ACHN (cell line): ENCODE results near the gene GRPEL2.

Source experiments
- DNase-seq: peaks from one replicate; pipeline ENCODE4 v3.0.0-alpha.2; 2015
- in situ Hi-C: cut with HindIII; loops from 2 replicates; pipeline ENCODE4 v1.10.0; 2017; ENCODE audit warnings: low sequenced_read_pairs, low pct_ligation_motif_present, low pct_unique_long_range_greater_than_20kb

The GRPEL2 gene

DNA sequence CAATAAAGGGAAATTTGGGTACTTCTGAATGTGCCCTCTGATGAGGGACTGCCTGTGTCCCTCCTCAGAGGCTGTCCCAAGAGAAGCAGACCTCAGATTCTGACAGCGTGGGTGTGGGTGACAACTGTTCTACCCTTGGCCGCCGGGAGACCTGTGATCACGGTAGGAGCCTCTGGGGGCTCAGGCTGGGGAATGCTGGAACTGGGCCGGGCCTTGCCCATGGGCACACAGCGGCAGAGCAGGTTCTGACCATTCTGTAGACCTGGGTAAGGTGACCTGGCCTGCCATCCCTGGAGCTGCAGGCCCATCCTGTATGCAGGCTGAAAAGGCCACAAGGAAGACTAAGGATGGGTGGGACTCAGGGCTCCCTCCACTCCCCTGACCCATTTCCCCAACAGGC lies 29.5 kb upstream of the GRPEL2 start:
- in situ Hi-C loops: no loop called here

GRCh38 chr5:149317281-149318048 lies 27.8 kb upstream of the GRPEL2 start:
- peak; percentile 41 for DNase-seq
- in situ Hi-C loops: no loop called here

More for the DNA sequence above, 29.5 kb upstream of the GRPEL2 start:
- DNase-seq: no peak

GRCh38 chr5:149319174-149319573 lies 26.1 kb upstream of the GRPEL2 start:
- DNase-seq: no peak
- in situ Hi-C loops: no loop called here

DNA sequence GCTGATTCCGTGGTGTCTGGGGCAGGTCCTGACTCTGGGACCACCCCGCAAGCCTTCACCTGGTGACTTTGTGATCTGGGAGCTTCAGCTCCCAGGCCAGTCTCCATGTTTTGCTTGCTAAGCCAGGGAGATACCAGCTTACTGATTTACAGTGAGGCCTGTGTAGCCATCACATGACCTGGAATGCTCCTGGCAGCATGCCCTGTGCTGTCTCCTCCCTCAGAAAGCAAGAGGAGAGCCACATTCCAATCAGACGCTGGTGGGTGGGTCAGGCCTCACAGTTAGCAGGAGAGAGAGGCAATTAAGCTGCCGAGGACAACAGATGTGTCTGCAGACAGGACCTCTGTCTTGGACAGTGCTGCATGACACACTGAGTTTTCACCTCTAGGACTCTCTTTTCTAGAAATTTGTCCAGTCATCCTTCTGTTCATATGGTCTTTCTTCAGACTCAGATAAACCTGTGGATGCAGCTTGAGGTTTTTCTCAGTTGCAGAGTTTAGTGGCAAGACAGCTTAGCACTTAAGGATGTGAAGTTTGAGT lies 24.4 kb upstream of the GRPEL2 start:
- peak; percentile 93 for DNase-seq
- in situ Hi-C loops: no loop called here

DNA sequence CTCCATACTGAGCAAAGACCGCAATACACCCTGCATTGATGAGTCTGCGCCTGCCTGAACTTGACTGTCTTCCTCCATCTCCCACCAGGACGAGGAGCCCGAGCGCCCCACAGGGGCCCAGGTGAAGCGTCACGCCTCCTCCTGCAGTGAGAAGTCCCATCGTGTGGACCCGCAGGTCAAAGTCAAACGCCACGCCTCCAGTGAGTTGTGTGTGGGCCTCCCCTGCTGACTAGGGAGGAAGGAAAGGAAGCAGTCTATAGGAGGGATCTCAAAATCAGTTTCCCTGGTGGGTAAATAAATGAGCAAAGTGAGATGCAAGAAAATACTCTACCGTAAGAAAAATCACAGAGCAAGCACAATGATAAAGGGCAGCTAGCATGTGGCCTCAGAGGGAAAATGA lies 22.8 kb upstream of the GRPEL2 start:
- DNase-seq: no peak
- in situ Hi-C loops: no loop called here

DNA sequence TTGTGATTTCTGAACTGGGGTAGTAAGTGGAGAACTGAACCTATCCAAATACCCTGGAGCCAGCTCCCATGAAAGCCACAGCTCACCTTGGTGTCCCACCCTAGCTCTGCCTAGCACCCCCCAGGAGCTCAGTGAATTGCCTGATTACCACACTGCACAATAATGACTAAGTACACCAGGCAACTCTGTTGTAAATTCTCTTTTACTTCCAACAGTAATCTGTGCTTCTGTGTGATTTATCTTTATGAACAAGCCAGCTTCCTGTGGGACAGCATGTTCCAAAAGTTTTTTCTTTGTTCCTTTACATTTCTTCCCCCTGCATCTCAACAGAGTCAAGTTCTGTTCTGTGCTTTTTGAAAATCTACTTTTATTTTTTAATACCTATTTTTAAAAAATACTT lies 22.1 kb upstream of the GRPEL2 start:
- in situ Hi-C loops: no loop called here
- DNase-seq: no peak

GRCh38 chr5:149323621-149324205 lies 21.6 kb upstream of the GRPEL2 start:
- no peak for DNase-seq
- in situ Hi-C loops: no loop called here

DNA sequence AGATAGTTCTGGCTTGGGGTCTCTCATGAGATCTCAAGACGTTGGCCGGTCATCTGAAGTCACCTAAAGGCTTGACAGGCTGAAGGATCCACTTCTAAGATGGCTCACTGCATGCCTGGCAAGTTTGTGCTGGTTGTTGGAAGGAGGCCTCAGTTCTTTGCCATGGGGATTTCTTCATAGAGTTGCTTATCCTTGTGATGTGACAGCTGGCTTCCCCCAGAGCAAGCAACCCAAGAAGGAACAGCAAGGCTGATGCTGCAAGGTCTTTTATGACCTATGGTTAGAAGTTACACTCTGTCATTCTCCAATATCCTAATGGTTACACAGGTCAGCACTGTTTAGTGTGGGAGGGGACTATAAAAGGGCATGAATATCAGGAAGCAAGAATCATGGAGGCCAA lies 20.7 kb upstream of the GRPEL2 start:
- no peak for DNase-seq
- in situ Hi-C loops: no loop called here

DNA sequence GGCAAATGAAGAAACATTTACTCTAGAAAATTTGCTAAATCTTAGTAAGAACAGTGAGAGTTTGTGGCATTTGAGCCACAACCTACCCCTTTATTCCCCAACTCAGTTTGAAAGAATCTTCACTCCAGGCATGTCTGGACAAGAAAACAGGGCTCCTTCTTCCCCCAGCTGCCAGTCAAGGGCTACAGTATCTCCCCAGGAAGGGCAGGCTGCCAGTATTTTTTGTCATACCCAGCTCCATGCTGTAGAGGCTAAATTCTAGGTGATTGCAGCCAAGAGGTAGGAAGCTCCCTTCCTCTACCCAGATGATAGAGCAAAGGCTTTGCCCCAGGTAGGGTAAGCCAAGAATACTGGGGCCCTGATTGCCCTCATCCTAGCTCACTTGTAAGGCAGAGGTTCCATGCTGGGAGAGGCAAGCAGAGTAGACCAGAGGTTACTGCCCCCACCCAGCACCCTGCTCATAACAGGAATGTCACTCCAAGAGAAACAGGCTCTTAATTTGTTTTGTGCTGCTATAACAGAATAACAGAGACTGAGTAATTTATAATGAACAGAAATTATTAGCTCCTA lies 20.0 kb upstream of the GRPEL2 start:
- no peak for DNase-seq
- in situ Hi-C loops: no loop called here

DNA sequence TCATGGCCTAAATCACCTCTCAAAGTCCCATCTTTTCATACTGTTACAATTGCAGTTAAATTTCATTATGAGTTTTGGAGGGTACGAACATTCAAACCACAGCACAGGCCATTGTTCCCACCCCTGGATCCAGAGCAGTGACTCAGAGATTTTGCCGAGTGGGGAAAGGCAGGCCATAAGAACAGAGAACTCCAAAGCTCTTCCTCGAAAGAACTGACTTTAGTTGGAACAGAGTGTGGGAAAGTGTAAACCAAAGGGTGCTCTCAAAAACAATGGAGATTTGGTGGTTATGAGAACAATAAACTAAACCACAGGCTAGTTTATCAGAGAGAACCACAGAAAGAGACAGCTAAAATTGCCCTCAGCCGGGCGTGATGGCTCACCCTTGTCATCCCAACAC lies 19.4 kb upstream of the GRPEL2 start:
- DNase-seq: no peak
- in situ Hi-C loops: no loop called here

GRCh38 chr5:149326611-149327010 lies 18.7 kb upstream of the GRPEL2 start:
- in situ Hi-C loops: no loop called here
- DNase-seq: no peak

DNA sequence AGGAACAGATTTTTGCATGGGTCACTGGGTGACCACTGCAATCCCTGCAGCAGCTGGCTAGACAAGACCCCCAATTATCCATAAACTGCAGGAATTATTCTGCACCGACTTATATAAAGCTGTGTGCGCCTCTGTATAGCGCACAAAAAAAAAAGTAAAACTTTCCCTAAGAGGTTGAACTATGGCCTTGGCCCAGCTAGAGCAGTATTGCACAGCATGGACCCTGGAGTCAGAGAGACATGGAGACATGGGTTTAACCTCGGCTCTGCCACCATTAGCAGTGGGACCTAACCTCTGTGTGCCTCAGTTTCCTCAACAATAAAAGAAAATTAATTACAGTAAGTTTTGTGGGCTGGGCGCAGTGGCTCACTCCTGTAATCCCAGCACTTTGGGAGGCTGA lies 17.1 kb upstream of the GRPEL2 start:
- DNase-seq: no peak
- in situ Hi-C loops: no loop called here

- in situ Hi-C loops: no loop called here
- DNase-seq: no peak
Measured at GRCh38 chr5:149333711-149334443, 11.4 kb upstream of the GRPEL2 start.

GRCh38 chr5:149337736-149338135 lies 7.6 kb upstream of the GRPEL2 start:
- in situ Hi-C loops: no loop called here
- no peak for DNase-seq

DNA sequence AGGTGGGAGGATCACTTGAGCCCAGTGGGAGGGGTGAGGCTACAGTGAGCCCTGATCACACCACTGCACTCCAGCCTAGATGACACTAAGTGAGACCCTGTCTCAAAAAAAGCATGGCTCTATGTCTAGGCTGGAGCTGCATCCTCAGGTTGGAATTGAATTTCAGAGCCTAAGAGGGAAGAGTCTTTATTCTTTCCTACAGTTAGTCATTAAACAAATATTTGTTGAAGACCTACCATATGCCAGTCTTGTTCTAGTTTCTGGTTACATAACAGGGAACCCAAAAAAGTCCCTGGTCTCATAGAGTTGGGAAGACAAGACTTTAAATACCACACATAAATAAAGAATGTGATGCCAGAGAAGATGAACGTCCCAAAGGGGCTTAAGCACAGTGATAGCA lies 6.9 kb upstream of the GRPEL2 start:
- in situ Hi-C loops: no loop called here
- no peak for DNase-seq

GRCh38 chr5:149340920-149341319 lies 4.4 kb upstream of the GRPEL2 start:
- in situ Hi-C loops: no loop called here

GRCh38 chr5:149341876-149342275 lies 3.4 kb upstream of the GRPEL2 start:
- in situ Hi-C loops: no loop called here
- DNase-seq: peak; percentile 19

More at GRCh38 chr5:149340920-149341319, 4.4 kb upstream of the GRPEL2 start:
- DNase-seq: no peak

DNA sequence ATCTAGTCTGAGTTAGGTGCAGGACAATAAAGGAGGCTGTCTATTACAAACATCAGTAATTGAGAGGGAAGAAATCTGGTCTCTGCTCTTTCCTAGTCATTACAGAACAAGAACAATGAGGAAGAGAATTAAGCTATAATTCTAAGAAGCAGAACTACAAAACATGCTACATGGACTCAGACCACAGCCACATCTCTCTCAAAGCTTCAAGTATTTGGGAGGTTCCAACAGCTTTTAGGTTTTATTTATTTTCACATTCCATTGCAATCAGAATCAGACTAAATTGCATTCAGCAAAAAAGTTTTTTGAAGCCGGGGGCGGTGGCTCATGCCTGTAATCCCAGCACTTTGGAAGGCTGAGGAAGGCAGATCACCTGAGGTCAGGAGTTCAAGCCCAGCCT lies 1.1 kb upstream of the GRPEL2 start:
- in situ Hi-C loops: no loop called here
- no peak for DNase-seq

DNA sequence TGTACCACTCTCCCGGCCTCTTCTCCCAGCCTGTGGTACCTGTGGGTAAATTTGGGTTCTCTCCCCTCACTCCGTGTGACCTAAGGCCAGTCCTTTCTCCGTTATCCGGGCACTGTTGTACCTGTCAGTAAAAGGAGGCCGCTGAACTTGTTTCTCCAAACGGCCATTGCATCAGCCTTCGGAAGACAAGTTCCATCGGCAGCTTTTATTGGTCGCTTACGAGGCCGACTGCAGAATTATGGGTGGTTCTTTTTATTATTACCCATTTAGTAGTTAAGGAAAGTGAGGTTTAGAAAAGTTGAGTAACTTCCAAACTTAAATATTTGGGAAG lies 558 bp downstream of the GRPEL2 start:
- peak; percentile 19 for DNase-seq
- in situ Hi-C loops: no loop called here
